Endometrium (tissue), 2 donors: ENCODE measurements around the gene TMEM107.
A peak's percentile ranks its signal among the peaks of the same experiment; 100 is the strongest.
"Not testable (repeated sequence)": the region's sequence is repeated elsewhere in the genome, so short reads cannot be mapped to it uniquely, and the experiment has no call there.

ENCODE experiments used
- FAIRE-seq: peaks from 2 replicates; lab custom pipeline; 2012; peaks lifted over from hg19 to GRCh38; lab: Jason Lieb, UNC
- donor health status: control.
- donor health status: control.

Gene TMEM107

GRCh38 chr17:8176197-8176940, at the start of gene TMEM107:
TSS of gene TMEM107 (minus strand) at chr17:8176380. CDS start at chr17:8176286, 94 bp downstream.
- no peak for FAIRE-seq

- no peak for FAIRE-seq
Measured at GRCh38 chr17:8224891-8225812, 49.0 kb upstream of the TMEM107 start.

GRCh38 chr17:8223356-8224126, 47.4 kb upstream of the TMEM107 start:
- FAIRE-seq, result no peak

- no peak for FAIRE-seq
Measured at GRCh38 chr17:8222630-8223355, 46.6 kb upstream of the TMEM107 start.

- no peak for FAIRE-seq
Measured at GRCh38 chr17:8222380-8222629, 46.1 kb upstream of the TMEM107 start.

- no peak for FAIRE-seq
Measured at GRCh38 chr17:8221663-8222379, 45.6 kb upstream of the TMEM107 start.

- no peak for FAIRE-seq
Measured at GRCh38 chr17:8220783-8221662, 44.8 kb upstream of the TMEM107 start.

- FAIRE-seq, result not testable (repeated sequence)
Measured at GRCh38 chr17:8214000-8214399, 37.8 kb upstream of the TMEM107 start.

GRCh38 chr17:8212312-8213180, 36.4 kb upstream of the TMEM107 start:
- no peak for FAIRE-seq

GRCh38 chr17:8210761-8211458, 34.7 kb upstream of the TMEM107 start:
- no peak for FAIRE-seq

- FAIRE-seq, result peak; percentile 88
Measured at GRCh38 chr17:8209907-8210760, 34.0 kb upstream of the TMEM107 start, which contains the start of gene AURKB. TSS of gene AURKB (minus strand) at chr17:8210575. CDS start at chr17:8210224, 351 bp downstream.

GRCh38 chr17:8206536-8206935, 30.4 kb upstream of the TMEM107 start:
- no peak for FAIRE-seq

GRCh38 chr17:8204761-8205555, 28.8 kb upstream of the TMEM107 start:
- no peak for FAIRE-seq

- peak; percentile 85 for FAIRE-seq
Measured at GRCh38 chr17:8192070-8192815, 16.1 kb upstream of the TMEM107 start.

GRCh38 chr17:8190506-8190905, 14.3 kb upstream of the TMEM107 start:
- FAIRE-seq, result no peak
